HCT116 (cell line): ENCODE measurements around the gene TEPSIN. TPM values are rescaled to one million over a fixed set of nuclear protein-coding genes. Genes with fewer than 3 reads are reported as not detected.

ENCODE experiments used
- ATAC-seq: fragments of 200-7000 bp; cut with Tn5 transposase; 2 replicates; pipeline ENCODE4 v1.9.1; 2020; ENCODE audit warnings: mild to moderate bottlenecking, moderate library complexity
- BruUV-seq: library from RNA; stranded (reverse); fragments of 400-500 nt; replicated peaks from 2 replicates; lab custom pipeline; 2021; lab: Mats Ljungman, UMichigan
- CTCF ChIA-PET: fragments of 300-600 bp; sonication (Branson Sonifier 250); formaldehyde crosslinking; loops from one replicate; lab custom pipeline; 2021; ENCODE audit warnings: antibody characterized with exemption; lab: Charles Lee
- POLR2A ChIA-PET: fragments of 300-600, 350-600 bp; sonication (Branson Sonifier 250); formaldehyde crosslinking; loops from one replicate; lab custom pipeline; 2021; ENCODE audit warnings: antibody characterized with exemption; lab: Charles Lee
- RAD21 ChIA-PET, 2 experiments: fragments of 300-600 bp; sonication (Branson Sonifier 250); formaldehyde crosslinking; loops; one replicate each; lab custom pipeline; 2023; ENCODE audit warnings: low total read pairs in 2 of 2; ENCODE audit not compliant: uncharacterized antibody in 2 of 2, unreplicated experiment in 2 of 2, low non-redundant PET in 1 of 2; lab: Charles Lee
- DNase-seq: peaks from one replicate; pipeline ENCODE4 v3.0.0-alpha.2; 2010; ENCODE audit warnings: low read depth, low spot score
- H2AFZ ChIP-seq: fragments of 200-600 bp; shearing (Covaris generic), sonication (generic); 2 replicates; pipeline ENCODE4 v1.6.1; 2017; ENCODE audit warnings: low read depth, mixed run types, mixed read lengths, antibody characterized with exemption, low read length; ENCODE audit not compliant: poor library complexity, severe bottlenecking
- H3K27ac ChIP-seq: 2 replicates; pipeline ENCODE4 v1.5.1; 2012; ENCODE audit warnings: low read depth, low read length
- H3K27me3 ChIP-seq: fragments of 200-600 bp; sonication (generic); 2 replicates; pipeline ENCODE4 v1.6.1; 2016; ENCODE audit warnings: mixed run types, low read length, mixed read lengths; ENCODE audit not compliant: insufficient read depth
- H3K36me3 ChIP-seq, 2 experiments: fragments of 200-500 bp in 1 of 2; fragments of 200-600 bp in 1 of 2; sonication (Bioruptor generic) in 1 of 2; sonication (generic) in 1 of 2; 2 replicates each; pipeline versions ENCODE4 v1.5.1 to v1.6.1; 2014 to 2016; ENCODE audit warnings: low read length in 2 of 2, inconsistent platforms in 1 of 2, mixed read lengths in 1 of 2, mixed run types in 1 of 2; ENCODE audit not compliant: insufficient read depth in 2 of 2, control insufficient read depth in 1 of 2
- H3K4me1 ChIP-seq, 2 experiments: fragments of 200-600 bp in 1 of 2; sonication (generic) in 1 of 2; 2 replicates each; pipeline versions ENCODE4 v1.5.1 to v1.6.1; 2012 to 2017; ENCODE audit warnings: low read length in 2 of 2, inconsistent platforms in 1 of 2, mild to moderate bottlenecking in 1 of 2, mixed read lengths in 1 of 2, mixed run types in 1 of 2, moderate library complexity in 1 of 2; ENCODE audit not compliant: insufficient read depth in 2 of 2, control insufficient read depth in 1 of 2
- H3K4me2 ChIP-seq: fragments of 200-600 bp; sonication (generic); 2 replicates; pipeline ENCODE4 v1.6.1; 2017; ENCODE audit warnings: mixed run types, low read length, mixed read lengths
- H3K4me3 ChIP-seq, 2 experiments: fragments of 200-600 bp in 1 of 2; sonication (generic) in 1 of 2; replicated peaks in 1 of 2; 2 replicates each; pipeline ENCODE4 v1.5.1; 2011 to 2016; ENCODE audit warnings: low read length in 2 of 2, control low read depth in 1 of 2, low read depth in 1 of 2, mild to moderate bottlenecking in 1 of 2, mixed read lengths in 1 of 2, mixed run types in 1 of 2
- H3K79me2 ChIP-seq: fragments of 200-600 bp; sonication (generic); 2 replicates; pipeline ENCODE4 v1.6.1; 2017; ENCODE audit warnings: mild to moderate bottlenecking, mixed run types, low read length, moderate library complexity, mixed read lengths; ENCODE audit not compliant: insufficient read depth
- H3K9ac ChIP-seq: fragments of 200-600 bp; sonication (generic); 2 replicates; pipeline ENCODE4 v1.6.1; 2016; ENCODE audit warnings: low read length, mixed read lengths
- H3K9me2 ChIP-seq: fragments of 200-600 bp; sonication (generic), shearing (Covaris generic); 2 replicates; pipeline ENCODE4 v1.6.1; 2017; ENCODE audit warnings: mixed run types, mild to moderate bottlenecking, moderate library complexity; ENCODE audit not compliant: insufficient read depth
- H3K9me3 ChIP-seq, 2 experiments: fragments of 200-500 bp in 1 of 2; fragments of 200-600 bp in 1 of 2; sonication (Bioruptor generic) in 1 of 2; sonication (generic) in 1 of 2; 2 replicates each; pipeline ENCODE4 v1.6.1; 2014 to 2017; ENCODE audit warnings: low read length in 2 of 2, mixed read lengths in 2 of 2, inconsistent platforms in 1 of 2, low read depth in 1 of 2, mild to moderate bottlenecking in 1 of 2, mixed run types in 1 of 2, moderate library complexity in 1 of 2; ENCODE audit not compliant: control insufficient read depth in 1 of 2, insufficient read depth in 1 of 2
- H4K20me1 ChIP-seq: fragments of 200-600 bp; sonication (generic), shearing (Covaris generic); 2 replicates; pipeline ENCODE4 v1.6.1; 2017; ENCODE audit warnings: mixed run types, mild to moderate bottlenecking, moderate library complexity; ENCODE audit not compliant: insufficient read depth
- ELF1 ChIP-seq: IDR thresholded peaks from 2 replicates; pipeline ENCODE4 v1.6.1; 2012; ENCODE audit warnings: low read depth, borderline replicate concordance
- EZH2 ChIP-seq: fragments of 200-600 bp; sonication (generic); IDR thresholded peaks from 2 replicates; pipeline ENCODE4 v1.6.1; 2017; ENCODE audit warnings: antibody characterized with exemption, mixed run types
- JUND ChIP-seq: IDR thresholded peaks from 2 replicates; pipeline ENCODE4 v1.6.1; 2012
- MAX ChIP-seq: IDR thresholded peaks from 2 replicates; pipeline ENCODE4 v1.6.1; 2012
- TCF7L2 ChIP-seq: IDR thresholded peaks from 2 replicates; pipeline ENCODE4 v1.7.0; 2011; ENCODE audit warnings: borderline replicate concordance, inconsistent platforms; ENCODE audit not compliant: insufficient read depth, insufficient read length; ENCODE audit errors: extremely low read depth
- YY1 ChIP-seq: IDR thresholded peaks from 2 replicates; pipeline ENCODE4 v1.6.1; 2011; ENCODE audit warnings: low read length, low read depth, moderate library complexity, mild to moderate bottlenecking; ENCODE audit not compliant: insufficient replicate concordance; ENCODE audit errors: extremely low read depth
- ZBTB33 ChIP-seq: IDR thresholded peaks from 2 replicates; pipeline ENCODE4 v1.6.1; 2011; ENCODE audit warnings: mild to moderate bottlenecking, low read length, moderate library complexity; ENCODE audit not compliant: insufficient replicate concordance; ENCODE audit errors: extremely low read depth
- intact Hi-C: fragments of 100-400 bp; cut with micrococcal nuclease; formaldehyde crosslinking; loops from 2 replicates; pipeline ENCODE4 v1.10.0; 2022
- total RNA-seq: library from RNA; stranded (reverse); gene quantifications from one replicate; pipeline ENCODE4 v1.2.1, GENCODE V29; 2021; ENCODE audit not compliant: unreplicated experiment

Gene TEPSIN
- total RNA-seq, 1 experiment from 2014 or later, result 50.6 TPM

- TF ChIP-seq ZBTB33 (no peak), EZH2 (no peak), MAX (no peak), TCF7L2 (no peak)
These were observed 12.9 kb upstream of the TEPSIN start (continued) for GRCh38 chr17:81251709-81252301.

GRCh38 chr17:81251094-81251708 lies 12.3 kb upstream of the TEPSIN start:
- intact Hi-C loops, result no loop called here
- Histone ChIP-seq H3K4me3 (no peak overlapping the region), H3K36me3 (peaks cover 21 to 32% of the 10 kb centered on the region in 2 experiments; a peak in 3 of 4 replicates), H2AFZ (no peak overlapping the region), H3K27ac (no peak overlapping the region), H3K9ac (no peak overlapping the region), H4K20me1 (no peaks in the 10 kb centered on the region), H3K9me2 (no peaks in the 10 kb centered on the region), H3K4me2 (no peak overlapping the region), H3K9me3 (peaks cover 0 to 12% of the 10 kb centered on the region in 2 experiments; a peak in 1 of 4 replicates), H3K27me3 (no peaks in the 10 kb centered on the region), H3K4me1 (no peaks in the 10 kb centered on the region), H3K79me2 (peaks cover 9% of the 10 kb centered on the region; the same call in 1 of the 2 replicates)
- ChIA-PET POLR2A (no interaction called here), RAD21 (no interaction called here), CTCF (no interaction called here)
- DNase-seq (no peak), ATAC-seq (no peak)
- no TSS peak for BruUV-seq
- TF ChIP-seq YY1, result no peak
- TF ChIP-seq JUND, result no peak
- TF ChIP-seq ELF1, result no peak
